Mesendoderm (in vitro differentiated cells): ENCODE results near the gene PPP6R3.
A peak's percentile ranks its signal among the peaks of the same experiment; 100 is the strongest.

Experiments used
- DNase-seq: peaks from one replicate; pipeline ENCODE4 v3.0.0; 2013
- H2AK5ac ChIP-seq: 2 replicates; pipeline ENCODE4 v1.6.1; 2013; ENCODE audit warnings: low read length, inconsistent platforms
- H2BK120ac ChIP-seq: 2 replicates; pipeline ENCODE4 v1.6.1; 2013; ENCODE audit warnings: low read depth, mild to moderate bottlenecking, low read length, moderate library complexity, mixed read lengths
- H2BK15ac ChIP-seq: replicated peaks from 2 replicates; pipeline ENCODE4 v1.6.1; 2013; ENCODE audit warnings: low read depth, mild to moderate bottlenecking, moderate library complexity
- H2BK5ac ChIP-seq: 2 replicates; pipeline ENCODE4 v1.6.1; 2013; ENCODE audit warnings: low read length, inconsistent platforms
- H3K18ac ChIP-seq: 2 replicates; pipeline ENCODE4 v1.6.1; 2013; ENCODE audit warnings: mild to moderate bottlenecking, low read length, mixed read lengths
- H3K23ac ChIP-seq: one replicate; pipeline ENCODE4 v1.6.1; 2013; ENCODE audit warnings: low read length
- H3K27ac ChIP-seq: 2 replicates; pipeline ENCODE4 v1.5.1; 2013; ENCODE audit warnings: low read depth, mild to moderate bottlenecking, inconsistent platforms, low read length, moderate library complexity
- H3K27me3 ChIP-seq: 2 replicates; pipeline ENCODE4 v1.6.1; 2013; ENCODE audit warnings: low read length, control low read depth, mild to moderate bottlenecking, inconsistent platforms; ENCODE audit not compliant: insufficient read depth, poor library complexity
- H3K36me3 ChIP-seq: 2 replicates; pipeline ENCODE4 v1.6.1; 2013; ENCODE audit warnings: low read length, inconsistent platforms; ENCODE audit not compliant: control insufficient read depth, insufficient read depth
- H3K4ac ChIP-seq: one replicate; pipeline ENCODE4 v1.6.1; 2013; ENCODE audit warnings: low read depth, mild to moderate bottlenecking, low read length, moderate library complexity
- H3K4me1 ChIP-seq: 2 replicates; pipeline ENCODE4 v1.6.1; 2013; ENCODE audit warnings: low read depth, low read length, inconsistent platforms; ENCODE audit not compliant: control insufficient read depth
- H3K4me2 ChIP-seq: 2 replicates; pipeline ENCODE4 v1.6.1; 2013; ENCODE audit warnings: low read length
- H3K4me3 ChIP-seq: 2 replicates; pipeline ENCODE4 v1.5.1; 2013; ENCODE audit warnings: mild to moderate bottlenecking, low read length
- H3K56ac ChIP-seq: one replicate; pipeline ENCODE4 v1.6.1; 2013; ENCODE audit warnings: low read length
- H3K79me1 ChIP-seq: 2 replicates; pipeline ENCODE4 v1.6.1; 2013; ENCODE audit warnings: low read length, inconsistent platforms
- H3K79me2 ChIP-seq: 2 replicates; pipeline ENCODE4 v1.6.1; 2013; ENCODE audit warnings: mild to moderate bottlenecking, low read length; ENCODE audit not compliant: control insufficient read depth, insufficient read depth
- H3K9ac ChIP-seq: 2 replicates; pipeline ENCODE4 v1.6.1; 2013; ENCODE audit warnings: low read length, inconsistent platforms
- H4K5ac ChIP-seq: one replicate; pipeline ENCODE4 v1.6.1; 2013; ENCODE audit warnings: low read length
- H4K8ac ChIP-seq: one replicate; pipeline ENCODE4 v1.6.1; 2013; ENCODE audit warnings: low read depth, mild to moderate bottlenecking, control low read depth, low read length, moderate library complexity
- WGBS: extraction: QIAGEN DNeasy Blood & Tissue Kit; methylation state at CpG from one replicate; pipeline ENCODE4 v1.1.7; 2013; ENCODE audit warnings: low lambda C conversion rate, missing lambda C conversion rate; ENCODE audit not compliant: insufficient coverage; ENCODE audit errors: extremely low coverage; 5-methylcytosine and 5-hydroxymethylcytosine counted together

Gene PPP6R3

GRCh38 chr11:68521969-68522652 lies 61.6 kb downstream of the PPP6R3 start:
- H3K4me1 ChIP-seq: no peaks in the 10 kb centered on the region
- H4K8ac ChIP-seq: no peak overlapping the region
- peaks cover 20% of the 10 kb centered on the region for H3K79me1 ChIP-seq
- no peak overlapping the region for H3K27ac ChIP-seq
- H3K27me3 ChIP-seq: no peaks in the 10 kb centered on the region
- no peak overlapping the region for H3K23ac ChIP-seq
- WGBS: no CpG with 5 or more reads among the region's 4 CpGs
- no peak overlapping the region for H3K4me2 ChIP-seq
- no peak overlapping the region for H2BK5ac ChIP-seq
- no peak overlapping the region for H3K4ac ChIP-seq
- H3K4me3 ChIP-seq: no peak overlapping the region
- no peak overlapping the region for H4K5ac ChIP-seq
- no peak for DNase-seq
- H3K9ac ChIP-seq: no peak overlapping the region
- peaks cover 6% of the 10 kb centered on the region for H3K36me3 ChIP-seq
- H3K18ac ChIP-seq: no peak overlapping the region
- peak overlapping the region; percentile 12 for H2BK120ac ChIP-seq
- peaks cover 23% of the 10 kb centered on the region for H3K79me2 ChIP-seq
- H3K56ac ChIP-seq: no peak overlapping the region
- no peak overlapping the region for H2AK5ac ChIP-seq
- H2BK15ac ChIP-seq: no peak overlapping the region

GRCh38 chr11:68523033-68523432 lies 62.5 kb downstream of the PPP6R3 start:
- no peak overlapping the region for H2BK15ac ChIP-seq
- H2AK5ac ChIP-seq: no peak overlapping the region
- H3K27me3 ChIP-seq: no peaks in the 10 kb centered on the region
- H3K27ac ChIP-seq: no peak overlapping the region
- no peak for DNase-seq
- WGBS: no CpG with 5 or more reads among the region's 4 CpGs
- H3K4me3 ChIP-seq: no peak overlapping the region
- no peaks in the 10 kb centered on the region for H3K4me1 ChIP-seq
- no peak overlapping the region for H3K9ac ChIP-seq
- peaks cover 20% of the 10 kb centered on the region for H3K79me2 ChIP-seq
- H3K36me3 ChIP-seq: peaks cover 6% of the 10 kb centered on the region
- no peak overlapping the region for H4K8ac ChIP-seq
- H2BK120ac ChIP-seq: no peak overlapping the region
- peaks cover 18% of the 10 kb centered on the region for H3K79me1 ChIP-seq
- no peak overlapping the region for H3K18ac ChIP-seq
- no peak overlapping the region for H3K23ac ChIP-seq
- no peak overlapping the region for H3K4ac ChIP-seq
- no peak overlapping the region for H4K5ac ChIP-seq
- no peak overlapping the region for H3K4me2 ChIP-seq
- H3K56ac ChIP-seq: no peak overlapping the region
- no peak overlapping the region for H2BK5ac ChIP-seq

- no peak overlapping the region for H2AK5ac ChIP-seq
- no peak overlapping the region for H3K18ac ChIP-seq
- peaks cover 20% of the 10 kb centered on the region for H3K79me1 ChIP-seq
- H3K23ac ChIP-seq: no peak overlapping the region
- H3K4ac ChIP-seq: no peak overlapping the region
- H3K4me1 ChIP-seq: no peaks in the 10 kb centered on the region
- H3K4me3 ChIP-seq: no peak overlapping the region
- H4K5ac ChIP-seq: no peak overlapping the region
- no peak for DNase-seq
- no CpG with 5 or more reads among the region's 3 CpGs for WGBS
- no peak overlapping the region for H3K4me2 ChIP-seq
- no peak overlapping the region for H2BK15ac ChIP-seq
- H2BK5ac ChIP-seq: no peak overlapping the region
- H3K56ac ChIP-seq: no peak overlapping the region
- no peak overlapping the region for H2BK120ac ChIP-seq
- H3K27me3 ChIP-seq: no peaks in the 10 kb centered on the region
- no peak overlapping the region for H3K9ac ChIP-seq
- peaks cover 6% of the 10 kb centered on the region for H3K36me3 ChIP-seq
- H4K8ac ChIP-seq: no peak overlapping the region
- H3K27ac ChIP-seq: no peak overlapping the region
- peaks cover 21% of the 10 kb centered on the region for H3K79me2 ChIP-seq
Observed at GRCh38 chr11:68523743-68524142, 63.2 kb downstream of the PPP6R3 start.

GRCh38 chr11:68524213-68524612 lies 63.7 kb downstream of the PPP6R3 start:
- Histone ChIP-seq H3K56ac (no peak overlapping the region), H3K36me3 (peaks cover 6% of the 10 kb centered on the region), H2BK120ac (no peak overlapping the region), H3K79me2 (peaks cover 23% of the 10 kb centered on the region), H4K8ac (no peak overlapping the region), H2BK5ac (no peak overlapping the region), H4K5ac (no peak overlapping the region), H3K27me3 (no peaks in the 10 kb centered on the region), H3K9ac (no peak overlapping the region), H2AK5ac (no peak overlapping the region), H3K4ac (no peak overlapping the region), H3K4me2 (no peak overlapping the region), H2BK15ac (no peak overlapping the region), H3K18ac (no peak overlapping the region), H3K4me1 (no peaks in the 10 kb centered on the region), H3K23ac (no peak overlapping the region), H3K27ac (no peak overlapping the region), H3K79me1 (peaks cover 20% of the 10 kb centered on the region), H3K4me3 (no peak overlapping the region)
- WGBS: no CpG with 5 or more reads among the region's 2 CpGs
- no peak for DNase-seq

GRCh38 chr11:68524681-68525080 lies 64.1 kb downstream of the PPP6R3 start:
- Histone ChIP-seq H3K79me2 (peaks cover 24% of the 10 kb centered on the region), H3K18ac (no peak overlapping the region), H3K23ac (no peak overlapping the region), H3K36me3 (peaks cover 6% of the 10 kb centered on the region), H4K5ac (no peak overlapping the region), H2BK15ac (no peak overlapping the region), H2BK120ac (no peak overlapping the region), H2BK5ac (no peak overlapping the region), H3K56ac (peak overlapping the region; percentile 7), H3K79me1 (peaks cover 21% of the 10 kb centered on the region), H3K9ac (no peak overlapping the region), H3K27ac (no peak overlapping the region), H3K4me3 (no peak overlapping the region), H2AK5ac (no peak overlapping the region), H3K4me1 (no peaks in the 10 kb centered on the region), H3K4me2 (no peak overlapping the region), H3K4ac (no peak overlapping the region), H4K8ac (no peak overlapping the region), H3K27me3 (no peaks in the 10 kb centered on the region)
- DNase-seq: no peak
- WGBS: no CpG with 5 or more reads among the region's 2 CpGs

- no peak overlapping the region for H4K8ac ChIP-seq
- H3K79me2 ChIP-seq: peaks cover 25% of the 10 kb centered on the region
- H3K18ac ChIP-seq: no peak overlapping the region
- no peaks in the 10 kb centered on the region for H3K27me3 ChIP-seq
- peaks cover 20% of the 10 kb centered on the region for H3K79me1 ChIP-seq
- no peak overlapping the region for H3K9ac ChIP-seq
- no peak overlapping the region for H2BK5ac ChIP-seq
- H2BK120ac ChIP-seq: no peak overlapping the region
- DNase-seq: no peak
- H3K4me1 ChIP-seq: no peaks in the 10 kb centered on the region
- H3K23ac ChIP-seq: no peak overlapping the region
- H3K56ac ChIP-seq: no peak overlapping the region
- H2AK5ac ChIP-seq: no peak overlapping the region
- H2BK15ac ChIP-seq: no peak overlapping the region
- H3K4me3 ChIP-seq: no peak overlapping the region
- no CpG with 5 or more reads among the region's 3 CpGs for WGBS
- H3K36me3 ChIP-seq: peaks cover 6% of the 10 kb centered on the region
- H4K5ac ChIP-seq: no peak overlapping the region
- H3K27ac ChIP-seq: no peak overlapping the region
- no peak overlapping the region for H3K4ac ChIP-seq
- H3K4me2 ChIP-seq: no peak overlapping the region
Observed at GRCh38 chr11:68525336-68525735, 64.8 kb downstream of the PPP6R3 start.
